SK-N-SH (cell line): ENCODE results near the gene CPSF4. TPM values are rescaled to one million over a fixed set of nuclear protein-coding genes. Genes with fewer than 3 reads are reported as not detected.
A peak's percentile ranks its signal among the peaks of the same experiment; 100 is the strongest.

Experiments
- CTCF ChIA-PET: fragments of 300-600, 350-600 bp; formaldehyde crosslinking; extraction: SDS; loops from one replicate; lab custom pipeline; 2021; lab: Yijun Ruan, JAX
- POLR2A ChIA-PET: fragments of 350-600 bp; sonication (Branson Sonifier 250); formaldehyde crosslinking; extraction: SDS; loops from one replicate; lab custom pipeline; 2020; ENCODE audit warnings: antibody characterized with exemption, inconsistent platforms; lab: Yijun Ruan, JAX
- DNase-seq: peaks from one replicate; pipeline ENCODE4 v3.0.0; 2012
- H2AFZ ChIP-seq: fragments of 200-600 bp; sonication (generic); 2 replicates; pipeline ENCODE4 v1.8.1; 2016; ENCODE audit warnings: antibody characterized with exemption, mild to moderate bottlenecking, low read depth
- H3F3A ChIP-seq: fragments of 200-600 bp; sonication (generic); replicated peaks from 2 replicates; pipeline ENCODE3; 2016; ENCODE audit warnings: antibody characterized with exemption, mild to moderate bottlenecking; ENCODE audit not compliant: insufficient read depth
- H3K27ac ChIP-seq, 2 experiments: fragments of 200-500 bp in 1 of 2; fragments of 200-600 bp in 1 of 2; sonication (Bioruptor generic) in 1 of 2; sonication (generic), shearing (Covaris generic) in 1 of 2; 2 replicates each; pipeline versions ENCODE4 v1.5.1 to v1.6.1; 2014 to 2016; ENCODE audit warnings: low read depth in 2 of 2, inconsistent platforms in 1 of 2, low read length in 1 of 2, mild to moderate bottlenecking in 1 of 2, mixed read lengths in 1 of 2
- H3K27me3 ChIP-seq: fragments of 200-600 bp; sonication (generic), shearing (Covaris generic); 2 replicates; pipeline ENCODE4 v1.6.1; 2016; ENCODE audit warnings: mixed run types; ENCODE audit not compliant: insufficient read depth
- H3K36me3 ChIP-seq, 2 experiments: fragments of 200-500 bp in 1 of 2; fragments of 200-600 bp in 1 of 2; sonication (Bioruptor generic) in 1 of 2; sonication (generic) in 1 of 2; replicated peaks in 1 of 2; 2 replicates each; pipeline versions ENCODE3 to v1.5.1; 2014 to 2016; ENCODE audit warnings: low read length in 1 of 2, mild to moderate bottlenecking in 1 of 2; ENCODE audit not compliant: insufficient read depth in 2 of 2, control insufficient read depth in 1 of 2
- H3K4me1 ChIP-seq, 2 experiments: fragments of 200-500 bp in 1 of 2; fragments of 200-600 bp in 1 of 2; sonication (Bioruptor generic) in 1 of 2; sonication (generic), shearing (Covaris generic) in 1 of 2; 2 replicates each; pipeline versions ENCODE4 v1.5.1 to v1.6.1; 2014 to 2016; ENCODE audit warnings: low read depth in 1 of 2, low read length in 1 of 2, mixed run types in 1 of 2; ENCODE audit not compliant: insufficient read depth in 2 of 2, control insufficient read depth in 1 of 2
- H3K4me2 ChIP-seq: fragments of 200-600 bp; sonication (generic), shearing (Covaris generic); 2 replicates; pipeline ENCODE4 v1.6.1; 2017; ENCODE audit warnings: mixed run types
- H3K4me3 ChIP-seq, 2 experiments: fragments of 200-500 bp in 1 of 2; fragments of 200-600 bp in 1 of 2; sonication (Bioruptor generic) in 1 of 2; sonication (generic), shearing (Covaris generic) in 1 of 2; 2 replicates each; pipeline versions ENCODE4 v1.5.1 to v1.8.1; 2014 to 2016; ENCODE audit warnings: low read depth in 2 of 2, inconsistent platforms in 1 of 2, low read length in 1 of 2, mild to moderate bottlenecking in 1 of 2, mixed read lengths in 1 of 2, moderate library complexity in 1 of 2
- H3K79me2 ChIP-seq: fragments of 200-600 bp; sonication (generic); 2 replicates; pipeline ENCODE4 v1.8.1; 2017; ENCODE audit warnings: mild to moderate bottlenecking; ENCODE audit not compliant: insufficient read depth
- H3K9ac ChIP-seq: fragments of 200-600 bp; sonication (generic); 2 replicates; pipeline ENCODE4 v1.6.1; 2017; ENCODE audit warnings: mixed run types
- H3K9me2 ChIP-seq: fragments of 200-600 bp; sonication (generic); 2 replicates; pipeline ENCODE4 v1.6.1; 2017; ENCODE audit warnings: mixed run types
- H3K9me3 ChIP-seq: fragments of 200-600 bp; sonication (generic); 2 replicates; pipeline ENCODE4 v1.6.1; 2017; ENCODE audit warnings: mixed run types, mild to moderate bottlenecking, moderate library complexity
- H4K20me1 ChIP-seq: fragments of 200-600 bp; sonication (generic); 2 replicates; pipeline ENCODE4 v1.6.1; 2017; ENCODE audit warnings: mild to moderate bottlenecking, mixed run types; ENCODE audit not compliant: insufficient read depth
- CHD2 ChIP-seq: fragments of 150-350 bp; IDR thresholded peaks from 2 replicates; pipeline ENCODE4 v1.6.1; 2018; ENCODE audit warnings: low read length; ENCODE audit not compliant: partially characterized antibody
- ELF1 ChIP-seq: IDR thresholded peaks from 2 replicates; pipeline ENCODE4 v1.4.0; 2012
- EZH2phosphoT487 ChIP-seq: fragments of 200-600 bp; sonication (generic); IDR thresholded peaks from 2 replicates; pipeline ENCODE4 v1.6.1; 2017; ENCODE audit warnings: low read depth, mixed run types, mild to moderate bottlenecking, antibody characterized with exemption, moderate library complexity, borderline replicate concordance
- FOXJ3 ChIP-seq: sonication (generic); formaldehyde crosslinking; IDR thresholded peaks from 2 replicates; pipeline ENCODE4 v1.5.1; 2020; ENCODE audit warnings: mild to moderate bottlenecking, missing genetic modification reagents
- FOXM1 ChIP-seq: IDR thresholded peaks from 2 replicates; pipeline ENCODE4 v1.4.0; 2012; ENCODE audit warnings: low read depth, mild to moderate bottlenecking
- GABPA ChIP-seq: IDR thresholded peaks from 2 replicates; pipeline ENCODE4 v1.4.0; 2012; ENCODE audit warnings: low read depth, mild to moderate bottlenecking
- GATA2 ChIP-seq: sonication (generic); formaldehyde crosslinking; IDR thresholded peaks from 2 replicates; pipeline ENCODE4 v1.5.0; 2020; ENCODE audit warnings: mild to moderate bottlenecking, missing genetic modification reagents
- JUND ChIP-seq: IDR thresholded peaks from 2 replicates; pipeline ENCODE4 v1.4.0; 2012
- MEF2A ChIP-seq: IDR thresholded peaks from 2 replicates; pipeline ENCODE4 v1.4.0; 2012; ENCODE audit warnings: low read depth, borderline replicate concordance
- NFIC ChIP-seq: IDR thresholded peaks from 2 replicates; pipeline ENCODE4 v1.4.0; 2012; ENCODE audit warnings: borderline replicate concordance
- NRF1 ChIP-seq: IDR thresholded peaks from 2 replicates; pipeline ENCODE4 v1.6.1; 2012; ENCODE audit warnings: low read depth, mild to moderate bottlenecking, low read length
- RAD21 ChIP-seq: IDR thresholded peaks from 2 replicates; pipeline ENCODE4 v1.6.1; 2012; ENCODE audit warnings: mild to moderate bottlenecking, low read length
- RCOR1 ChIP-seq: fragments of 150-350 bp; IDR thresholded peaks from 2 replicates; pipeline ENCODE4 v1.6.1; 2017; ENCODE audit warnings: antibody characterized with exemption, low read length
- RFX5 ChIP-seq: IDR thresholded peaks from 2 replicates; pipeline ENCODE4 v1.6.1; 2012; ENCODE audit warnings: mild to moderate bottlenecking, improper control_type of control experiment, low read length
- RXRA ChIP-seq: IDR thresholded peaks from 2 replicates; pipeline ENCODE4 v1.4.0; 2012; ENCODE audit warnings: low read depth, mild to moderate bottlenecking, borderline replicate concordance
- SIN3A ChIP-seq: IDR thresholded peaks from 2 replicates; pipeline ENCODE4 v1.6.1; 2012; ENCODE audit warnings: low read depth, mild to moderate bottlenecking, low read length, moderate library complexity, borderline replicate concordance
- SMC3 ChIP-seq: IDR thresholded peaks from 2 replicates; pipeline ENCODE4 v1.6.1; 2012; ENCODE audit warnings: low read depth, low read length, improper control_type of control experiment
- TAF1 ChIP-seq: IDR thresholded peaks from 2 replicates; pipeline ENCODE4 v1.6.1; 2012; ENCODE audit warnings: low read depth, mild to moderate bottlenecking, low read length, moderate library complexity, borderline replicate concordance
- TCF12 ChIP-seq: IDR thresholded peaks from 2 replicates; pipeline ENCODE4 v1.4.0; 2012
- TEAD4 ChIP-seq: IDR thresholded peaks from 2 replicates; pipeline ENCODE4 v1.4.0; 2012; ENCODE audit warnings: mild to moderate bottlenecking, borderline replicate concordance; ENCODE audit not compliant: insufficient read depth
- WGBS: methylation state at CpG from one replicate; pipeline ENCODE4 v1.1.6; 2017; ENCODE audit warnings: low lambda C conversion rate; 5-methylcytosine and 5-hydroxymethylcytosine counted together
- polyA plus RNA-seq, 3 experiments: library from polyadenylated mRNA; depleted of rRNA; stranded (reverse); fragments of >200 nt; gene quantifications; 2 replicates each; pipeline ENCODE4 v1.2.3, GENCODE V29; 2012
- TF ChIP-seq, protein P1 (sequence below): fragments of 150-350 bp; IDR thresholded peaks from 2 replicates; pipeline ENCODE4 v1.6.1; 2017; ENCODE audit warnings: antibody characterized with exemption, low read length, low read depth, borderline replicate concordance
- TF ChIP-seq, protein P2 (sequence below): IDR thresholded peaks from 2 replicates; pipeline ENCODE4 v1.4.0; 2012; ENCODE audit warnings: low read depth, borderline replicate concordance
- TF ChIP-seq, protein P3 (sequence below): fragments of 200-600 bp; sonication (generic); IDR thresholded peaks from 2 replicates; pipeline ENCODE4 v1.6.1; 2017; ENCODE audit warnings: antibody characterized with exemption, mild to moderate bottlenecking, moderate library complexity
- TF ChIP-seq, protein P4 (sequence below): IDR thresholded peaks from 2 replicates; pipeline ENCODE4 v1.4.0; 2012; ENCODE audit warnings: low read depth, borderline replicate concordance
- TF ChIP-seq, protein P5 (sequence below): IDR thresholded peaks from 2 replicates; pipeline ENCODE4 v1.4.0; 2012; ENCODE audit warnings: low read depth
- TF ChIP-seq, protein P6 (sequence below): IDR thresholded peaks from 2 replicates; pipeline ENCODE4; 2012

Gene CPSF4
- polyA plus RNA-seq, 1 of the 3 experiments (the other 2 are of a cell fraction): 101 TPM

DNA sequence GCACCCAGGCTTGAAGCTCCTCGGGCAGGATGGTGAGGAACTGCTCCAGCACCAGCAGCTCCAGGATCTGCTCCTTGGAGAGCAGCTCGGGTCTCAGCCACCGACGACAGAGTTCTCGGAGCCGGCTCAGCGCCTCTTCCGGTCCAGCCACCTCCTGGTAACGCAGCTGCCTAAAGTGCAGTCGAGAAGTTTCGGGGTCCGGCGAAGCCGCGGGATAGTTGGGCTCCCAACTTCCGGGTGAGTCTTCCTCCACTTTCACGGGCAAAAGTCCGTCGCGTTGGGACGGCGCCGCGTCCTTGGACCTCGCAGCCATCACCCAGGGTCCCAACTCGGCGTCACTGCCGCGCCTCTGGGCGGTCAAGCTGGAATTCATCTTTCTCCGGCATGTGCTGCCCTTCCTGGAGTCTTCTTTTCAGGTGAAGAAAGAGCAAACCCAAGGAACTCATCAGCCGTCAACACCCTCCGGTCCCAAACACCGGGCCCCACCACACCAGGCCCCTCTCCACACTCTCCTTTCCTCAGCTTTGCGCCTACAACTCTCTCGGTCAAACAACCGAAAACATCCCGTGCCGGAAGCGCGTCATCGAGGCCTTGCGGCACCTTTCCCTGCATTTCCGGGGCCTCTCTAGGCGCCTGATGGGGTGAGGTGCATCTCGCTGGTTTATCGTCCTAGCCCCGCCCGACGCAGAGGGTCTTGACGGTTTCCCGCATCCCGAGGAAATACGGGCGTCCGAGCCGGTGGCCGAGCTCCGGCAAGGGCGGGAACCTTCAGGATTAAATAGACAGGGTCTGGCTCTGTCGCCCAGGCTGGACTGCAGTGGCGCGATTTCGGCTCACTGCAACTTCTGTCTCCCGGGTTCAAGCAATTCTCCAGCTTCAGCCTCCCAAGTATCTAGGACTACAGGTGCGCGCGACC lies 61.2 kb downstream of the CPSF4 start, which contains the start of gene ZNF394:
Gene ZNF394, minus strand, starts transcription at position 561 of the 916 bp plus-strand sequence. Its CDS starts 188 bp downstream, at position 373.
- DNase-seq: peak; percentile 95
- peaks cover 3 to 27% of the 10 kb centered on the region in 2 experiments for H3K36me3 ChIP-seq
- ChIA-PET POLR2A (interaction anchor here (0.5 to 1.7 kb wide), 12 partner anchors 11 to 117 kb away, joined by 3 to 15 read pairs (median 4); partner anchors contain the start of genes BUD31, FAM200A, PDAP1 and ZNF655), CTCF (interaction anchor here (1.1 to 1.4 kb wide), 3 partner anchors 43 to 116 kb away, joined by 3 to 4 read pairs (median 4); no protein-coding TSS in a partner anchor)
- H3K4me1 ChIP-seq: peaks cover 9 to 10% of the 10 kb centered on the region in 2 experiments; a peak in 3 of 4 replicates
- H3K4me2 ChIP-seq: peak within 1 kb of the TSS; percentile 91
- H3K4me3 ChIP-seq: peak within 1 kb of the TSS; percentile 65 to 80
- peaks cover 18% of the 10 kb centered on the region for H4K20me1 ChIP-seq
- no peaks in the 10 kb centered on the region for H3K9me3 ChIP-seq
- peak within 1 kb of the TSS; percentile 90 for H2AFZ ChIP-seq
- under 1% methylated on average over 50 of the region's 68 CpGs for WGBS
- H3K27ac ChIP-seq: peak within 1 kb of the TSS; percentile 75 to 87
- no peaks in the 10 kb centered on the region for H3K9me2 ChIP-seq
- peaks cover 64% of the 10 kb centered on the region for H3K79me2 ChIP-seq
- no peaks in the 10 kb centered on the region for H3K27me3 ChIP-seq
- peak within 1 kb of the TSS; percentile 74 for H3K9ac ChIP-seq
- H3F3A ChIP-seq: peaks cover 7% of the 10 kb centered on the region
- TF ChIP-seq NFIC (no peak), MEF2A (no peak), TEAD4 (0 out of 2 replicates have a peak, but pooled peaks have one; percentile 28), RXRA (no peak), GABPA (peak; percentile 99), GATA2 (no peak), CHD2 (peak; percentile 85), RCOR1 (0 out of 2 replicates have a peak, but pooled peaks have one; percentile 51), ELF1 (peak; percentile 92), FOXM1 (no peak), TAF1 (peak; percentile 95), SMC3 (no peak), RAD21 (no peak), FOXJ3 (no peak), SIN3A (peak; percentile 97), JUND (no peak), RFX5 (no peak; the same call in 1 of the 2 replicates), EZH2phosphoT487 (no peak), NRF1 (no peak), TCF12 (peak; percentile 54; the same call in 1 of the 2 replicates)
- TF ChIP-seq, protein P1, sequence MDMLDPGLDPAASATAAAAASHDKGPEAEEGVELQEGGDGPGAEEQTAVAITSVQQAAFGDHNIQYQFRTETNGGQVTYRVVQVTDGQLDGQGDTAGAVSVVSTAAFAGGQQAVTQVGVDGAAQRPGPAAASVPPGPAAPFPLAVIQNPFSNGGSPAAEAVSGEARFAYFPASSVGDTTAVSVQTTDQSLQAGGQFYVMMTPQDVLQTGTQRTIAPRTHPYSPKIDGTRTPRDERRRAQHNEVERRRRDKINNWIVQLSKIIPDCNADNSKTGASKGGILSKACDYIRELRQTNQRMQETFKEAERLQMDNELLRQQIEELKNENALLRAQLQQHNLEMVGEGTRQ: no peak
- TF ChIP-seq, protein P2, sequence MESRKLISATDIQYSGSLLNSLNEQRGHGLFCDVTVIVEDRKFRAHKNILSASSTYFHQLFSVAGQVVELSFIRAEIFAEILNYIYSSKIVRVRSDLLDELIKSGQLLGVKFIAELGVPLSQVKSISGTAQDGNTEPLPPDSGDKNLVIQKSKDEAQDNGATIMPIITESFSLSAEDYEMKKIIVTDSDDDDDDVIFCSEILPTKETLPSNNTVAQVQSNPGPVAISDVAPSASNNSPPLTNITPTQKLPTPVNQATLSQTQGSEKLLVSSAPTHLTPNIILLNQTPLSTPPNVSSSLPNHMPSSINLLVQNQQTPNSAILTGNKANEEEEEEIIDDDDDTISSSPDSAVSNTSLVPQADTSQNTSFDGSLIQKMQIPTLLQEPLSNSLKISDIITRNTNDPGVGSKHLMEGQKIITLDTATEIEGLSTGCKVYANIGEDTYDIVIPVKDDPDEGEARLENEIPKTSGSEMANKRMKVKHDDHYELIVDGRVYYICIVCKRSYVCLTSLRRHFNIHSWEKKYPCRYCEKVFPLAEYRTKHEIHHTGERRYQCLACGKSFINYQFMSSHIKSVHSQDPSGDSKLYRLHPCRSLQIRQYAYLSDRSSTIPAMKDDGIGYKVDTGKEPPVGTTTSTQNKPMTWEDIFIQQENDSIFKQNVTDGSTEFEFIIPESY: peak; percentile 83; the same call in 1 of the 2 replicates
- TF ChIP-seq, protein P3, sequence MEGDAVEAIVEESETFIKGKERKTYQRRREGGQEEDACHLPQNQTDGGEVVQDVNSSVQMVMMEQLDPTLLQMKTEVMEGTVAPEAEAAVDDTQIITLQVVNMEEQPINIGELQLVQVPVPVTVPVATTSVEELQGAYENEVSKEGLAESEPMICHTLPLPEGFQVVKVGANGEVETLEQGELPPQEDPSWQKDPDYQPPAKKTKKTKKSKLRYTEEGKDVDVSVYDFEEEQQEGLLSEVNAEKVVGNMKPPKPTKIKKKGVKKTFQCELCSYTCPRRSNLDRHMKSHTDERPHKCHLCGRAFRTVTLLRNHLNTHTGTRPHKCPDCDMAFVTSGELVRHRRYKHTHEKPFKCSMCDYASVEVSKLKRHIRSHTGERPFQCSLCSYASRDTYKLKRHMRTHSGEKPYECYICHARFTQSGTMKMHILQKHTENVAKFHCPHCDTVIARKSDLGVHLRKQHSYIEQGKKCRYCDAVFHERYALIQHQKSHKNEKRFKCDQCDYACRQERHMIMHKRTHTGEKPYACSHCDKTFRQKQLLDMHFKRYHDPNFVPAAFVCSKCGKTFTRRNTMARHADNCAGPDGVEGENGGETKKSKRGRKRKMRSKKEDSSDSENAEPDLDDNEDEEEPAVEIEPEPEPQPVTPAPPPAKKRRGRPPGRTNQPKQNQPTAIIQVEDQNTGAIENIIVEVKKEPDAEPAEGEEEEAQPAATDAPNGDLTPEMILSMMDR: peak; percentile 17; the same call in 1 of the 2 replicates
- TF ChIP-seq, protein P4, sequence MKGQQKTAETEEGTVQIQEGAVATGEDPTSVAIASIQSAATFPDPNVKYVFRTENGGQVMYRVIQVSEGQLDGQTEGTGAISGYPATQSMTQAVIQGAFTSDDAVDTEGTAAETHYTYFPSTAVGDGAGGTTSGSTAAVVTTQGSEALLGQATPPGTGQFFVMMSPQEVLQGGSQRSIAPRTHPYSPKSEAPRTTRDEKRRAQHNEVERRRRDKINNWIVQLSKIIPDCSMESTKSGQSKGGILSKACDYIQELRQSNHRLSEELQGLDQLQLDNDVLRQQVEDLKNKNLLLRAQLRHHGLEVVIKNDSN: peak; percentile 56
- TF ChIP-seq, protein P5, sequence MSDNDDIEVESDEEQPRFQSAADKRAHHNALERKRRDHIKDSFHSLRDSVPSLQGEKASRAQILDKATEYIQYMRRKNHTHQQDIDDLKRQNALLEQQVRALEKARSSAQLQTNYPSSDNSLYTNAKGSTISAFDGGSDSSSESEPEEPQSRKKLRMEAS: peak; percentile 97
- TF ChIP-seq, protein P6, sequence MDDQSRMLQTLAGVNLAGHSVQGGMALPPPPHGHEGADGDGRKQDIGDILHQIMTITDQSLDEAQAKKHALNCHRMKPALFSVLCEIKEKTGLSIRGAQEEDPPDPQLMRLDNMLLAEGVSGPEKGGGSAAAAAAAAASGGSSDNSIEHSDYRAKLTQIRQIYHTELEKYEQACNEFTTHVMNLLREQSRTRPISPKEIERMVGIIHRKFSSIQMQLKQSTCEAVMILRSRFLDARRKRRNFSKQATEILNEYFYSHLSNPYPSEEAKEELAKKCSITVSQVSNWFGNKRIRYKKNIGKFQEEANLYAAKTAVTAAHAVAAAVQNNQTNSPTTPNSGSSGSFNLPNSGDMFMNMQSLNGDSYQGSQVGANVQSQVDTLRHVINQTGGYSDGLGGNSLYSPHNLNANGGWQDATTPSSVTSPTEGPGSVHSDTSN: no peak
